Omental fat pad (tissue), 4 donors: ENCODE results near the gene MFSD1. TPM values are rescaled to one million over a fixed set of nuclear protein-coding genes. Genes with fewer than 3 reads are reported as not detected.

Experiments
- ATAC-seq: fragments of 150-250 bp; one replicate; pipeline ENCODE4 v1.9.1; 2016; ENCODE audit warnings: mild to moderate bottlenecking, moderate library complexity; ENCODE audit not compliant: low FRiP score
- DNase-seq: peaks from one replicate; pipeline ENCODE4 v3.0.0-alpha.2; 2019; ENCODE audit warnings: low spot score
- total RNA-seq, 4 donors: library from RNA; depleted of rRNA; stranded (reverse); fragments of >200 nt; gene quantifications; one replicate each; pipeline ENCODE4 v1.1.0, GENCODE V29; 2016
- TF ChIP-seq, protein P1 (sequence below), 3 donors: fragments of 450-650 bp; IDR thresholded peaks; one replicate each; pipeline ENCODE4 v1.5.1; 2016 to 2017; ENCODE audit warnings: antibody characterized with exemption in 3 of 3, mild to moderate bottlenecking in 3 of 3, moderate library complexity in 2 of 3

Gene MFSD1, protein sequence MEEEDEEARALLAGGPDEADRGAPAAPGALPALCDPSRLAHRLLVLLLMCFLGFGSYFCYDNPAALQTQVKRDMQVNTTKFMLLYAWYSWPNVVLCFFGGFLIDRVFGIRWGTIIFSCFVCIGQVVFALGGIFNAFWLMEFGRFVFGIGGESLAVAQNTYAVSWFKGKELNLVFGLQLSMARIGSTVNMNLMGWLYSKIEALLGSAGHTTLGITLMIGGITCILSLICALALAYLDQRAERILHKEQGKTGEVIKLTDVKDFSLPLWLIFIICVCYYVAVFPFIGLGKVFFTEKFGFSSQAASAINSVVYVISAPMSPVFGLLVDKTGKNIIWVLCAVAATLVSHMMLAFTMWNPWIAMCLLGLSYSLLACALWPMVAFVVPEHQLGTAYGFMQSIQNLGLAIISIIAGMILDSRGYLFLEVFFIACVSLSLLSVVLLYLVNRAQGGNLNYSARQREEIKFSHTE
- total RNA-seq, result 100 to 1,000 TPM; 113 to 173 (median 129) TPM

DNA sequence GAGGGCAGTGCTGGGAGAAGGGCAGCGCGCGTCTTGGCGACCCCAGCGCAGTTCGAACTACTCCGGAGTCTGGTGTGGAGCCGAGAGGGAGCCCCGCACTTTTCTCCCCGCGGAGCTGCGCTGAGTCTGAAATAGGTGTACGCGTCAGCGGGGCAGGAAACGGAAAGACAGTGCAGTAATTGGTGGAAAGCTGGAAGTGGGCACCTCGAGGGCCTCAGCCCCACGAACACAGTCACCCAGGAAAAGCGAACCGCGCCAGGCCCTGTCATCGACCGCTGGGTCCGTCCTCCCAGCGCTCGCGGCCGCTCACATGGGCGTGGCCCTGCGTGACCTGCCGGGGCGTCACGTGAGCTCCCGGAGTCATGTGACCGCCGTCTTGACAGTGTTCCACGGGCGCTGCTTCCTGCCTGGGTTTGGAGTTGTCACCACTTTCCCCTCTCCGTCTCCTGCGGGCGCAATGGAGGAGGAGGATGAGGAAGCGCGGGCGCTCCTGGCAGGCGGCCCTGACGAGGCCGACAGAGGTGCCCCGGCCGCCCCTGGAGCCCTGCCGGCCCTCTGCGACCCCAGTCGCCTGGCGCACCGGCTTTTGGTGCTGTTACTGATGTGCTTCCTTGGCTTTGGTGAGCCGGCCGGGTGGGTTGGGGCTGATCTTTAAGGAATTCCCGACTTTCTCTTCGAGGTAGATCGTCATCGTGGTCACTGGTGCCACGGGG, at the start of gene MFSD1:
MFSD1 (plus strand) TSS at position 359 of the 713 bp plus-strand sequence; CDS start at position 458, 99 bp downstream.
- DNase-seq, result peak; percentile 98
- TF ChIP-seq, protein P1, sequence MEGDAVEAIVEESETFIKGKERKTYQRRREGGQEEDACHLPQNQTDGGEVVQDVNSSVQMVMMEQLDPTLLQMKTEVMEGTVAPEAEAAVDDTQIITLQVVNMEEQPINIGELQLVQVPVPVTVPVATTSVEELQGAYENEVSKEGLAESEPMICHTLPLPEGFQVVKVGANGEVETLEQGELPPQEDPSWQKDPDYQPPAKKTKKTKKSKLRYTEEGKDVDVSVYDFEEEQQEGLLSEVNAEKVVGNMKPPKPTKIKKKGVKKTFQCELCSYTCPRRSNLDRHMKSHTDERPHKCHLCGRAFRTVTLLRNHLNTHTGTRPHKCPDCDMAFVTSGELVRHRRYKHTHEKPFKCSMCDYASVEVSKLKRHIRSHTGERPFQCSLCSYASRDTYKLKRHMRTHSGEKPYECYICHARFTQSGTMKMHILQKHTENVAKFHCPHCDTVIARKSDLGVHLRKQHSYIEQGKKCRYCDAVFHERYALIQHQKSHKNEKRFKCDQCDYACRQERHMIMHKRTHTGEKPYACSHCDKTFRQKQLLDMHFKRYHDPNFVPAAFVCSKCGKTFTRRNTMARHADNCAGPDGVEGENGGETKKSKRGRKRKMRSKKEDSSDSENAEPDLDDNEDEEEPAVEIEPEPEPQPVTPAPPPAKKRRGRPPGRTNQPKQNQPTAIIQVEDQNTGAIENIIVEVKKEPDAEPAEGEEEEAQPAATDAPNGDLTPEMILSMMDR (IDR thresholded peaks at IDR 0.05), result no peak
- ATAC-seq, result peak; percentile 94

GRCh38 chr3:158753854-158754253, 48.0 kb upstream of the MFSD1 start:
- DNase-seq, result no peak
- peak; percentile 14 for ATAC-seq
- TF ChIP-seq, protein P1 (IDR thresholded peaks at IDR 0.05), result no peak

GRCh38 chr3:158755421-158755820, 46.4 kb upstream of the MFSD1 start:
- ATAC-seq (no peak), DNase-seq (no peak)
- TF ChIP-seq, protein P1 (IDR thresholded peaks at IDR 0.05), result no peak

- TF ChIP-seq, protein P1 (IDR thresholded peaks at IDR 0.05), result no peak
- DNase-seq (no peak), ATAC-seq (peak; percentile 80)
These were observed 40.5 kb upstream of the MFSD1 start for GRCh38 chr3:158761350-158761749.

DNA sequence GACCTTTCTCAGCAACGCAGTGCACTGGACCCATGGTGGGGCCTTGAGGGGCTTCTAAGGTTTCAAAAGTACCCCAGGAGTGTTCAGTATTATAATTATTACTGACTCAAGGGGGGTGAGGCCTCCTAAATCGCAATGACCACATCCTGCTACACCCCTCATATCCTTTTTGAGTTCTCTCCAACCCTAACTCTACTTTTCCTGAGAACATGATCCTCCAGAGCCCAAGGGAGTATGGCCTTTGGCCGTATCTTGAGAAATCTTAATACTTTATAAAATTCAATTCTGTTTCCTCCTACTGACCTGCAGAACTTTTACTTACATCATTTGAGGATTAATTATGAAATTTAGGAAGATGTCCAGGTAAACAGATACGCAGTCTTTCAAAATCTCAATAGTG, 39.2 kb upstream of the MFSD1 start:
- ATAC-seq (peak; percentile 75), DNase-seq (no peak)
- TF ChIP-seq, protein P1 (IDR thresholded peaks at IDR 0.05), result no peak

GRCh38 chr3:158763421-158763820, 38.4 kb upstream of the MFSD1 start:
- ATAC-seq (no peak), DNase-seq (no peak)
- TF ChIP-seq, protein P1 (IDR thresholded peaks at IDR 0.05), result no peak
